HEK293 (cell line): ENCODE results near the gene ROR2.

Source experiments
- CTCF ChIA-PET: fragments of 350-600 bp; formaldehyde crosslinking; extraction: SDS; loops from one replicate; lab custom pipeline; 2021; ENCODE audit warnings: antibody characterized with exemption; lab: Yijun Ruan, JAX
- POLR2A ChIA-PET: fragments of 300-600 bp; formaldehyde crosslinking; extraction: SDS; loops from one replicate; lab custom pipeline; 2020; ENCODE audit warnings: antibody characterized with exemption, inconsistent platforms; lab: Yijun Ruan, JAX
- H3K27ac ChIP-seq: fragments of 200-500 bp; sonication (Bioruptor generic); 2 replicates; pipeline ENCODE4 v1.5.1; 2014; ENCODE audit warnings: low read depth, low read length, control low read depth, inconsistent platforms; ENCODE audit errors: extremely low read depth
- H3K36me3 ChIP-seq, 2 experiments: fragments of 200-500 bp in 1 of 2; sonication (Bioruptor generic) in 1 of 2; 1 replicate in 1 of 2; 2 replicates in 1 of 2; pipeline ENCODE4 v1.5.1; 2014 to 2017; ENCODE audit warnings: inconsistent platforms in 2 of 2, low read length in 2 of 2; ENCODE audit not compliant: control insufficient read depth in 2 of 2, insufficient read depth in 1 of 2
- H3K4me1 ChIP-seq: fragments of 200-500 bp; sonication (Bioruptor generic); 2 replicates; pipeline ENCODE4 v1.5.1; 2014; ENCODE audit warnings: mild to moderate bottlenecking, low read length, inconsistent platforms; ENCODE audit not compliant: control insufficient read depth, insufficient read depth
- H3K4me3 ChIP-seq: 2 replicates; pipeline ENCODE4 v1.5.1; 2011; ENCODE audit warnings: low read depth, mild to moderate bottlenecking, control low read depth, low read length, moderate library complexity
- H3K9me3 ChIP-seq: fragments of 200-500 bp; sonication (Bioruptor generic); 2 replicates; pipeline ENCODE4 v1.5.1; 2014; ENCODE audit warnings: low read depth, low read length, inconsistent platforms; ENCODE audit not compliant: control insufficient read depth, insufficient read depth
- AEBP2 ChIP-seq: fragments of 450-650 bp; formaldehyde crosslinking; IDR thresholded peaks from 2 replicates; pipeline ENCODE4 v1.5.1; 2016; ENCODE audit warnings: missing biosample characterization, missing genetic modification characterization, borderline replicate concordance
- FEZF1 ChIP-seq: fragments of 450-650 bp; formaldehyde crosslinking; IDR thresholded peaks from 2 replicates; pipeline ENCODE4 v1.5.1; 2016; ENCODE audit warnings: missing biosample characterization, missing genetic modification characterization
- HOXA7 ChIP-seq: sonication (generic); formaldehyde crosslinking; IDR thresholded peaks from 2 replicates; pipeline ENCODE4 v1.8.1; 2022; ENCODE audit warnings: missing genetic modification reagents, borderline replicate concordance
- SCRT2 ChIP-seq: fragments of 450-650 bp; formaldehyde crosslinking; IDR thresholded peaks from 2 replicates; pipeline ENCODE4 v1.5.1; 2016; ENCODE audit warnings: missing biosample characterization, missing genetic modification characterization
- SETDB1 ChIP-seq: IDR thresholded peaks from one replicate; pipeline ENCODE4 v1.6.1; 2017; ENCODE audit warnings: mild to moderate bottlenecking, low read length, moderate library complexity, mixed read lengths; ENCODE audit not compliant: insufficient read length
- SP7 ChIP-seq: fragments of 450-650 bp; formaldehyde crosslinking; IDR thresholded peaks from 2 replicates; pipeline ENCODE4 v1.5.1; 2016; ENCODE audit warnings: missing biosample characterization, missing genetic modification characterization
- TSHZ1 ChIP-seq: fragments of 450-650 bp; formaldehyde crosslinking; IDR thresholded peaks from 2 replicates; pipeline ENCODE4 v1.5.1; 2016; ENCODE audit warnings: missing biosample characterization, missing genetic modification characterization, borderline replicate concordance
- ZBTB44 ChIP-seq: fragments of 450-650 bp; IDR thresholded peaks from 2 replicates; pipeline ENCODE4 v1.5.1; 2018; ENCODE audit warnings: missing biosample characterization, mild to moderate bottlenecking, missing genetic modification characterization
- ZNF121 ChIP-seq: fragments of 450-650 bp; formaldehyde crosslinking; IDR thresholded peaks from 2 replicates; pipeline ENCODE4 v1.5.1; 2016; ENCODE audit warnings: missing biosample characterization, missing genetic modification characterization
- ZNF140 ChIP-seq: fragments of 450-650 bp; formaldehyde crosslinking; IDR thresholded peaks from 2 replicates; pipeline ENCODE4 v1.5.1; 2016; ENCODE audit warnings: missing biosample characterization, missing genetic modification characterization
- ZNF174 ChIP-seq: fragments of 450-650 bp; formaldehyde crosslinking; IDR thresholded peaks from 2 replicates; pipeline ENCODE4 v1.5.0; 2017; ENCODE audit warnings: missing biosample characterization, mild to moderate bottlenecking, missing genetic modification characterization
- ZNF211 ChIP-seq: fragments of 450-650 bp; formaldehyde crosslinking; IDR thresholded peaks from 2 replicates; pipeline ENCODE4 v1.5.1; 2016; ENCODE audit warnings: low read depth, missing biosample characterization, missing genetic modification characterization
- ZNF354C ChIP-seq: fragments of 450-650 bp; formaldehyde crosslinking; IDR thresholded peaks from 2 replicates; pipeline ENCODE4 v1.5.1; 2016; ENCODE audit warnings: missing biosample characterization, missing genetic modification characterization, low read depth, borderline replicate concordance
- ZNF391 ChIP-seq: fragments of 450-650 bp; formaldehyde crosslinking; IDR thresholded peaks from 2 replicates; pipeline ENCODE4 v1.5.1; 2016; ENCODE audit warnings: low read depth, missing biosample characterization, missing genetic modification characterization, borderline replicate concordance
- ZNF398 ChIP-seq: fragments of 450-650 bp; formaldehyde crosslinking; IDR thresholded peaks from 2 replicates; pipeline ENCODE4 v1.5.1; 2017; ENCODE audit warnings: missing biosample characterization, missing genetic modification characterization
- ZNF416 ChIP-seq: fragments of 450-650 bp; formaldehyde crosslinking; IDR thresholded peaks from 2 replicates; pipeline ENCODE4 v1.5.1; 2016; ENCODE audit warnings: missing biosample characterization, missing genetic modification characterization
- ZNF626 ChIP-seq: fragments of 450-650 bp; sonication (Bioruptor Pico); formaldehyde crosslinking; IDR thresholded peaks from 2 replicates; pipeline ENCODE4 v1.5.1; 2018; ENCODE audit warnings: missing biosample characterization, missing genetic modification characterization, inconsistent platforms
- ZNF660 ChIP-seq: fragments of 450-650 bp; IDR thresholded peaks from 2 replicates; pipeline ENCODE4 v1.5.1; 2018; ENCODE audit warnings: missing biosample characterization, mild to moderate bottlenecking, missing genetic modification characterization
- ZNF776 ChIP-seq: fragments of 450-650 bp; formaldehyde crosslinking; IDR thresholded peaks from 2 replicates; pipeline ENCODE4 v1.5.0; 2017; ENCODE audit warnings: missing biosample characterization, missing genetic modification characterization, borderline replicate concordance
- ZSCAN16 ChIP-seq: fragments of 450-650 bp; formaldehyde crosslinking; IDR thresholded peaks from 2 replicates; pipeline ENCODE4 v1.5.1; 2016; ENCODE audit warnings: missing biosample characterization, missing genetic modification characterization

Gene ROR2

GRCh38 chr9:91894536-91894935 is 55.5 kb downstream of the ROR2 start:
- POLR2A ChIA-PET, result no interaction called here
- no peak overlapping the region for H3K4me3 ChIP-seq
- H3K9me3 ChIP-seq, result no peaks in the 10 kb centered on the region
- CTCF ChIA-PET, result interaction anchor here (0.6 to 0.7 kb wide), 2 partner anchors 29 to 54 kb away, joined by 3 read pairs; no protein-coding TSS in a partner anchor
- H3K36me3 ChIP-seq, result no peaks in the 10 kb centered on the region
- no peak for TF ChIP-seq ZNF140 (tag by site-specific recombination)
- no peak for TF ChIP-seq SCRT2
- no peak for TF ChIP-seq ZNF211
- no peak for TF ChIP-seq ZNF354C (tag by site-specific recombination)
- no peak for TF ChIP-seq ZNF174 (tag by site-specific recombination)
- TF ChIP-seq ZNF416 (tag by site-specific recombination), result no peak
- TF ChIP-seq ZBTB44, result no peak
- TF ChIP-seq ZNF398 (tag by site-specific recombination), result no peak
- TF ChIP-seq HOXA7 (CRISPR knock-in tag), result no peak
- TF ChIP-seq AEBP2 (tag by site-specific recombination), result no peak
- no peak for TF ChIP-seq SP7
- TF ChIP-seq ZNF391, result no peak
- no peak for TF ChIP-seq ZNF660
- no peak for TF ChIP-seq ZNF121 (tag by site-specific recombination)
- TF ChIP-seq ZNF626, result no peak
- no peak for TF ChIP-seq ZSCAN16 (tag by site-specific recombination)
- no peak for TF ChIP-seq SETDB1
- TF ChIP-seq ZNF776, result no peak
- TF ChIP-seq TSHZ1 (tag by site-specific recombination), result no peak
- TF ChIP-seq FEZF1 (tag by site-specific recombination), result no peak
- TF ChIP-seq, all 188 proteins: peak for 0
- H3K27ac ChIP-seq, result no peak overlapping the region
- H3K4me1 ChIP-seq, result peaks cover 18% of the 10 kb centered on the region
